Psoas muscle (tissue), 8 donors: Measurements from ENCODE around the gene DSTYK. TPM values are rescaled to one million over a fixed set of nuclear protein-coding genes. Genes with fewer than 3 reads are reported as not detected.

Source experiments
- ATAC-seq, 4 donors: fragments of 200-7000 bp; cut with Tn5 transposase; one replicate each; pipeline ENCODE4 v1.9.1; 2020; ENCODE audit warnings: moderate library complexity in 3 of 4, mild to moderate bottlenecking in 2 of 4
- DNase-seq, 2 donors: peaks; one replicate each; pipeline ENCODE4 v3.0.0-alpha.2; 2020
- H3K27ac ChIP-seq: fragments of 200-600 bp; one replicate; pipeline ENCODE4 v1.8.0; 2022
- H3K27me3 ChIP-seq, 3 donors: fragments of 200-600 bp in 1 of 3; one replicate each; pipeline versions ENCODE4 v1.6.1 to v1.8.0; 2013 to 2022; ENCODE audit warnings: low read length in 2 of 3, mild to moderate bottlenecking in 2 of 3, moderate library complexity in 1 of 3; ENCODE audit not compliant: insufficient read depth in 3 of 3
- H3K36me3 ChIP-seq, 2 donors: fragments of 200-600 bp in 1 of 2; one replicate each; pipeline versions ENCODE4 v1.6.1 to v1.8.0; 2013 to 2022; ENCODE audit warnings: low read depth in 1 of 2, mild to moderate bottlenecking in 1 of 2, moderate library complexity in 1 of 2; ENCODE audit not compliant: insufficient read depth in 1 of 2
- H3K4me1 ChIP-seq: fragments of 200-600 bp; one replicate; pipeline ENCODE4 v1.8.0; 2022
- H3K4me3 ChIP-seq: fragments of 200-600 bp; one replicate; pipeline ENCODE4 v1.8.0; 2022; ENCODE audit warnings: mild to moderate bottlenecking
- H3K9me3 ChIP-seq: fragments of 200-600 bp; one replicate; pipeline ENCODE4 v1.8.0; 2022
- CTCF ChIP-seq: fragments of 200-600 bp; IDR thresholded peaks from one replicate; pipeline ENCODE4 v1.8.0; 2022; ENCODE audit warnings: antibody characterized with exemption
- intact Hi-C, 2 donors: fragments of 100-400 bp; cut with DNase I; formaldehyde crosslinking; loops; one replicate each; pipeline versions ENCODE4 v1.11.0 to v1.14.2; 2022
- polyA plus RNA-seq, 3 donors: library from polyadenylated mRNA; stranded (reverse); fragments of 200-250 nt; gene quantifications; one replicate each; pipeline ENCODE4 v1.2.3, GENCODE V29; 2013
- total RNA-seq, 4 donors: library from RNA; stranded (reverse); fragmentation: NEBNext Ultra II Directional in 2 of 4; extraction: Animal tissue kit (Norgen Biotek cat#: 25700) in 2 of 4; gene quantifications; one replicate each; pipeline versions ENCODE4 v1.2.1 to v1.2.4, GENCODE V29; 2021 to 2023
- donor health status: healthy with polysubstance abuse.
- donor health status: DM: no; HTN: no; CAD: no; lungs with moderate emphysema.
- donor health status: Bipolar disorder and iron deficiency.
- donor health status: healthy.
- donor health status: DM: yes; HTN: yes; CAD: no.
- donor health status: DM: no; HTN: no; CAD: no.
- donor health status: DM: no; HTN: no; CAD: no.
- donor health status: DM: yes; HTN: yes; CAD: no.

Gene DSTYK
- total and polyA plus RNA-seq, 7 donors, result 2.3 to 22.6 (median 13.6) TPM

DNA sequence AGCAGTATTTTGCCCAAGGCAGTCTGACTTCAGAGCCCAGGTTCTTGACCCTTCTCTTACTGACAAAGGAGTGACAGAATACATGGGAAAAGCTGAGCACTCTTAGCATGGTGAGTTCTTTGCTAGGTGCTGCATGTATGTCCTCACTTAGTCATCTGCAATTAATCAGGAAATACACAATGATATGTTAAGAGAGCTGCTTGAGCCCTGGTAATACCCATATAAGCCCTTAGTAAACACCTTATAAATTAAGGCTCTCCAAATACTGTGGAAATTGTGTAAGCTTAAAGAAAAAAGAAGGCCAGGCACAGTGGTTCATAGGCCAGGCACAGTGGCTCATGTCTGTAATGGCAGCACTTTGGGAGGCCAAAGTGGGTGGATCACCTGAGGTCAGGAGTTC lies 113.3 kb downstream of the DSTYK start:
- ATAC-seq (no peak), DNase-seq (no peak)
- Histone ChIP-seq H3K9me3 (no peaks in the 10 kb centered on the region), H3K4me3 (no peak overlapping the region), H3K36me3 (peaks cover 20 to 98% of the 10 kb centered on the region in 2 donors), H3K4me1 (no peaks in the 10 kb centered on the region), H3K27ac (no peak overlapping the region), H3K27me3 (no peaks in the 10 kb centered on the region)
- intact Hi-C loops, result loop anchor here in 1 of 2 donors (10.0 kb wide), 1 partner anchor 563 kb away; no protein-coding TSS in a partner anchor
- TF ChIP-seq CTCF, result no peak

GRCh38 chr1:205095422-205095821 lies 116.1 kb downstream of the DSTYK start:
- no peak for ATAC-seq
- Histone ChIP-seq H3K4me3 (no peak overlapping the region), H3K9me3 (no peaks in the 10 kb centered on the region), H3K27ac (no peak overlapping the region), H3K36me3 (peaks cover 17 to 85% of the 10 kb centered on the region in 2 donors), H3K4me1 (peaks cover 13% of the 10 kb centered on the region), H3K27me3 (no peaks in the 10 kb centered on the region)
- intact Hi-C loops, result loop anchor here in 1 of 2 donors (10.0 kb wide), 1 partner anchor 561 kb away; no protein-coding TSS in a partner anchor
- TF ChIP-seq CTCF, result no peak
- DNase-seq, result no peak

Other genes starting within 250 kb of the DSTYK start
- under 1 TPM in 1 of 4 donors, not detected in 3; 0.06 TPM for gene CNTN2, start 168.5 kb downstream of the DSTYK start, total RNA-seq
- under 1 TPM in 2 of 3 donors, not detected in 1; 0.01 to 0.05 TPM for gene CNTN2, start 168.5 kb downstream of the DSTYK start, polyA plus RNA-seq
- 1 to 10 TPM; 3.1 to 6.1 (median 3.6) TPM for gene TMEM81, start 127.2 kb downstream of the DSTYK start, total RNA-seq
- 10 to 100 TPM in 1 of 3 donors, 1 to 10 TPM in 2; 3.9 to 15.2 (median 7.9) TPM for gene TMEM81, start 127.2 kb downstream of the DSTYK start, polyA plus RNA-seq
- 10 to 100 TPM; 10.7 to 15.2 (median 13.3) TPM for gene RBBP5, start 89.7 kb downstream of the DSTYK start, total RNA-seq
- 10 to 100 TPM in 1 of 3 donors, 1 to 10 TPM in 2; 6.8 to 28.9 (median 8.3) TPM for gene RBBP5, start 89.7 kb downstream of the DSTYK start, polyA plus RNA-seq
- 10 to 100 TPM in 1 of 4 donors, 1 to 10 TPM in 3; 3.4 to 21.4 (median 6.9) TPM for gene TMCC2, start 16.2 kb upstream of the DSTYK start, total RNA-seq
- 10 to 100 TPM in 1 of 3 donors, 1 to 10 TPM in 1, under 1 TPM in 1; 0.66 to 17.5 (median 4.3) TPM for gene TMCC2, start 16.2 kb upstream of the DSTYK start, polyA plus RNA-seq
- gene NUAK2, start 110.0 kb upstream of the DSTYK start, total RNA-seq, result 1 to 10 TPM in 3 of 4 donors, under 1 TPM in 1; 0.55 to 1.3 (median 1.2) TPM
- gene NUAK2, start 110.0 kb upstream of the DSTYK start, polyA plus RNA-seq, result under 1 TPM; 0.20 to 0.48 (median 0.22) TPM
- gene KLHDC8A, start 145.2 kb upstream of the DSTYK start, total RNA-seq, result not detected
- under 1 TPM; 0.01 to 0.24 (median 0.03) TPM for gene KLHDC8A, start 145.2 kb upstream of the DSTYK start, polyA plus RNA-seq
- not detected for gene LEMD1, start 210.4 kb upstream of the DSTYK start, total RNA-seq
- not detected for gene LEMD1, start 210.4 kb upstream of the DSTYK start, polyA plus RNA-seq
- not detected for gene BLACAT1, start 244.3 kb upstream of the DSTYK start, total RNA-seq
- not detected for gene BLACAT1, start 244.3 kb upstream of the DSTYK start, polyA plus RNA-seq